Brain pericyte (primary cell): ENCODE results near the gene CDK8.

Source experiments
- DNase-seq: peaks from one replicate; pipeline ENCODE4 v3.0.0-alpha.2; 2012; ENCODE audit warnings: low read depth, low spot score

CDK8 gene

DNA sequence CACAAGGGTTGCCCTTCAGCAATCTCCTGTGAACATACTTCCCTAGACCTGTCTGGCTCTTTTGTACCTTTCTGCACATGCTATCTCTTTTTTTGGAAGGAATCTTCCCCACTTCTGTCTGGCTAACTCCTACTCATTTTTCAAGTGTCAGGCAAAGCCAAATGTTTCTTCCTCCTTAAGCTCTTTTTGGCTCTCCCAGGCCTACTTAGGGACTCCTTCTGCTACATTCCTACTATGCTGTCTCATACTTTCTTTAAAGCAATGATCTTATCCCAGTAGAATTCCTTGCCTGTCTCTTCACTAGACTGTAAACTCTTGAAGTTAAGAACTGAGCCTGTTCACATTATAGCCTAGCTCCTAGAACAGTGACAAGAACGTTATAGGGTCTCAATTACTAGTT lies 188.6 kb downstream of the CDK8 start:
- DNase-seq = no peak

DNA sequence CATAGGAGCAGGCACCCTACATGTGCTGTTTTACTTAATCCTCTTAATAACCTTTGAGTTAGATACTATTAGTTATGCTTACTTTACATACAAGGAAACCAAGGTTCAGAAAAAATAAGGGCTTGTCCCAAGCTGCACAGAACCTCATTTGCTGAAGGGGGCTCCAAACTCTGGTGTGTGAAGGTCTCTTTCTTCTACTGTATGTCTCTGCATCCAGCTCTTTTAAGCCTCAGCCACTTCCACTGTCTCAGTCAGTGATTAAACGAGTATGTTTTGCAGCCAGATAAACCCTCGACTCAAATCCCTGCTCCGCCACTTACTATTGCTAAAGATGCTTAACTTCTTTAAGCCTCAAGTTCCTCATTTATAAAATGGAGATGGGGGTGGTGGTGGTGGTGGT lies 191.2 kb downstream of the CDK8 start:
- no peak for DNase-seq

DNA sequence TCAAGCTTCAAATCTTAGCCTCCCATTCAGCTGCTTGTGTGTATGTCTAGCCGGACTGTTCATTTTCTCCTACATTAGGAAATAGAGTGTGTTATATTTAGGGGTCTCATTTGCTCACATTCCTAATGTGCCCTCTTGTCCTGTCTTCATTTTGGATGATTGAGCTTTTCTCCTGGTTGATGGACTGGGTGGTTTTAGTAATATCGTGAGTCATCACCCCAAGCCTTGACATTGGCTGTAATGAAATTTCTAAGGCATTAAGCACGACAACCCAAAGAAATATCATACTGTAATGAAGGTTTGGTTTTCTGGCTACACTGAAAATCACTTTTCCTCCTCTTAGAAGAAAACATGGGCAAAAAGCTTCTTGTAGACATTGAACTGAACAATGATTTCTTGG lies 192.8 kb downstream of the CDK8 start:
- DNase-seq = no peak

DNA sequence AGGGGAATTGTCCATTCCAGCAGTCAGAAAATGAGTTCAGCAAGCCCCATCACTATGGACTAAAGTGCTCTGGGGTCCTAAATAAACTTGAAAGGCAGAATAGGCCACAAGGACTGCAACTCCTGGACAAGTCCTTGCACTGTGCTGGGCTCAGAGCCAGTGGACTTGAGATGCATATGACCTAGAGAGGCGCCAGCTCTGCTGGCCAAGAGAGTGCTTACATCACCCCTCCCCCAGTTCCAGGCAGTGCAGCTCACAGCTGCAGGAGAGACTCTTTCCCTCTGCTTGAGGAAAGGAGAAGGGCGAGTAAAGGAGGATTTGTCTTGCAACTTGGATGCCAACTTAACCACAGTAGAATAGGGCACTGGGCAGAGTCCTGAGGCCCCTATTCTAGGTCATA lies 194.1 kb downstream of the CDK8 start:
- DNase-seq = no peak

DNA sequence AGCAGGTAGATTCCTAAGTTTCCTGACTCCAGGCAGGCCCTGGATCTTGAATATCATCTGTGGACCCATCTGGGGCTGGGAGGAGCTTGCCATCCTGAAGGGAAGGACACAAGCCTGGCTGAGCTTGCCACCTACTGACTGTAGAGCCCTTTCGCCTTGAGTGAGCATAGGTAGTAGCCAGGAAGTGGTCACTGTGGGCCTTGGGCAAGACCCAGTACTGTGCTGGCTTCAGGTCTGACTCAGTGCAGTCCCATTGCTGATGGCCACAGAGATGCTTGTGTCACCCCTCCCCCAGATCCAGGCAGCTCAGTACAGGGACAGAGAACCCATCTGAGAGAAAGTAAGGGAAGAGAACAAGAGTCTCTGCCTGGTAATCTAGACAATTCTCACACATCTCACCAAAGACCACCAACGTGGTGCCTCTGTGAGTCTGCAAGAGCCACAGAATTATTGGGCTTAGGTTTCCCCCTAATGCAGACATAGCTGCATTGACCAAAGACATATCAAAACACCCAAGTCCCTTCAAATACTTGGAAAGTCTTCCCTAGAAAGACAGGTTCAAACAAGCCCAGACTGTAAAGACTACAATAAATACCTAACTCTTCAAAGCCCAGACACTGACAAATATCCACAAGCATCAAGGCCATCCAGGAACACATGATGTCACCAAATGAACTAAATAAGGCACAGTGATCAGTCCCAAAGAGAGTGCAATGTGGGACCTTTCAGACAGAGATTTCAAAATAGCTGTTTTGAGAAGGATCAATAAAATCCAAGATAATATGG lies 195.3 kb downstream of the CDK8 start:
- DNase-seq = no peak
